Osteocyte (in vitro differentiated cells): ENCODE results near the gene NHS. TPM values are rescaled to one million over a fixed set of nuclear protein-coding genes. Genes with fewer than 3 reads are reported as not detected.

Experiments
- DNase-seq: peaks from one replicate; pipeline ENCODE4 v3.0.0; 2021; ENCODE audit warnings: mixed read lengths; ENCODE audit not compliant: unreplicated experiment; ENCODE audit errors: extremely low spot score
- H3K27ac Mint-ChIP-seq: one replicate; pipeline ENCODE4 v1.8.0; 2021; ENCODE audit warnings: mild to moderate bottlenecking, mixed read lengths; ENCODE audit not compliant: unreplicated experiment
- H3K27me3 Mint-ChIP-seq: one replicate; pipeline ENCODE4 v1.8.0; 2021; ENCODE audit warnings: mixed read lengths; ENCODE audit not compliant: unreplicated experiment
- H3K36me3 Mint-ChIP-seq: one replicate; pipeline ENCODE4 v1.8.0; 2021; ENCODE audit warnings: mixed read lengths; ENCODE audit not compliant: unreplicated experiment
- H3K4me1 Mint-ChIP-seq: one replicate; pipeline ENCODE4 v1.8.0; 2021; ENCODE audit warnings: mixed read lengths; ENCODE audit not compliant: unreplicated experiment
- H3K4me3 Mint-ChIP-seq: one replicate; pipeline ENCODE4 v1.8.0; 2021; ENCODE audit warnings: mild to moderate bottlenecking, moderate library complexity, mixed read lengths; ENCODE audit not compliant: unreplicated experiment
- H3K9me3 Mint-ChIP-seq: one replicate; pipeline ENCODE4 v1.8.0; 2021; ENCODE audit warnings: mixed read lengths; ENCODE audit not compliant: unreplicated experiment
- CTCF ChIP-seq: fragments of 200-600 bp; sonication (generic); IDR thresholded peaks from 2 replicates; pipeline ENCODE4 v1.5.0; 2021; ENCODE audit warnings: antibody characterized with exemption, mild to moderate bottlenecking, moderate library complexity
- total RNA-seq: library from RNA; stranded (reverse); gene quantifications from 2 replicates; pipeline ENCODE4 v1.2.1, GENCODE V29; 2021

NHS gene
- total RNA-seq, 1 donor from 2014 or later: 4.3 TPM

GRCh38 chrX:17377795-17378194, 2.8 kb downstream of the NHS start:
- Mint-ChIP-seq H3K36me3 (no peaks in the 10 kb centered on the region), H3K4me3 (peak overlapping the region; percentile 51), H3K27ac (no peak overlapping the region), H3K27me3 (peaks cover 50% of the 10 kb centered on the region), H3K9me3 (peaks cover 18% of the 10 kb centered on the region), H3K4me1 (peaks cover 11% of the 10 kb centered on the region)
- DNase-seq: no peak
- TF ChIP-seq CTCF: no peak

- peaks cover 22% of the 10 kb centered on the region for H3K9me3 Mint-ChIP-seq
- no peak for DNase-seq
- no peak overlapping the region for H3K4me3 Mint-ChIP-seq
- no peak overlapping the region for H3K27ac Mint-ChIP-seq
- no peak for TF ChIP-seq CTCF
- no peaks in the 10 kb centered on the region for H3K36me3 Mint-ChIP-seq
- H3K4me1 Mint-ChIP-seq: peaks cover 10% of the 10 kb centered on the region
- H3K27me3 Mint-ChIP-seq: peaks cover 31% of the 10 kb centered on the region
These were observed 5.2 kb downstream of the NHS start for GRCh38 chrX:17380221-17380620.

- no peaks in the 10 kb centered on the region for H3K36me3 Mint-ChIP-seq
- H3K27me3 Mint-ChIP-seq: no peaks in the 10 kb centered on the region
- no peaks in the 10 kb centered on the region for H3K4me1 Mint-ChIP-seq
- no peaks in the 10 kb centered on the region for H3K9me3 Mint-ChIP-seq
- no peak overlapping the region for H3K4me3 Mint-ChIP-seq
- H3K27ac Mint-ChIP-seq: no peak overlapping the region
- no peak for DNase-seq
- no peak for TF ChIP-seq CTCF
These were observed 15.4 kb downstream of the NHS start for GRCh38 chrX:17390419-17390850.

GRCh38 chrX:17395154-17395553, 20.2 kb downstream of the NHS start:
- Mint-ChIP-seq H3K9me3 (peaks cover 6% of the 10 kb centered on the region), H3K27ac (no peak overlapping the region), H3K27me3 (no peaks in the 10 kb centered on the region), H3K4me3 (no peak overlapping the region), H3K36me3 (no peaks in the 10 kb centered on the region), H3K4me1 (no peaks in the 10 kb centered on the region)
- TF ChIP-seq CTCF: no peak
- DNase-seq: no peak

GRCh38 chrX:17397074-17397473, 22.1 kb downstream of the NHS start:
- H3K36me3 Mint-ChIP-seq: no peaks in the 10 kb centered on the region
- H3K4me1 Mint-ChIP-seq: no peaks in the 10 kb centered on the region
- H3K9me3 Mint-ChIP-seq: peaks cover 6% of the 10 kb centered on the region

More at GRCh38 chrX:17397074-17397473, 22.1 kb downstream of the NHS start:
- no peak for TF ChIP-seq CTCF
- no peak for DNase-seq
- Mint-ChIP-seq H3K27me3 (no peaks in the 10 kb centered on the region), H3K27ac (no peak overlapping the region), H3K4me3 (no peak overlapping the region)
